OCI-LY3 (cell line): ENCODE data around the gene ZNG1B.
"Not testable (repeated sequence)": the region's sequence is repeated elsewhere in the genome, so short reads cannot be mapped to it uniquely, and the experiment has no call there.

ENCODE experiments used
- CTCF ChIP-seq: fragments of 200-600, 300-600 bp; sonication (generic); IDR thresholded peaks from 2 replicates; pipeline ENCODE4 v1.5.1; 2014; ENCODE audit warnings: antibody characterized with exemption, low read length, low read depth
- EZH2phosphoT487 ChIP-seq: fragments of 200-600 bp; shearing (Covaris generic); IDR thresholded peaks from 2 replicates; pipeline ENCODE4 v1.6.1; 2018; ENCODE audit warnings: antibody characterized with exemption, mixed run types, low read depth

GRCh38 chr2:113431773-113432172 is 5.7 kb upstream of the ZNG1B start:
- not testable (repeated sequence) for TF ChIP-seq CTCF, EZH2phosphoT487
